ENCODE measurements around the gene ABO. TPM values are rescaled to one million over a fixed set of nuclear protein-coding genes. Genes with fewer than 3 reads are reported as not detected.
"Not testable (repeated sequence)": the region's sequence is repeated elsewhere in the genome, so short reads cannot be mapped to it uniquely, and the experiment has no call there.

Gene ABO
- total RNA-seq, 1 donor from 2014 or later = 0.58 TPM

DNA sequence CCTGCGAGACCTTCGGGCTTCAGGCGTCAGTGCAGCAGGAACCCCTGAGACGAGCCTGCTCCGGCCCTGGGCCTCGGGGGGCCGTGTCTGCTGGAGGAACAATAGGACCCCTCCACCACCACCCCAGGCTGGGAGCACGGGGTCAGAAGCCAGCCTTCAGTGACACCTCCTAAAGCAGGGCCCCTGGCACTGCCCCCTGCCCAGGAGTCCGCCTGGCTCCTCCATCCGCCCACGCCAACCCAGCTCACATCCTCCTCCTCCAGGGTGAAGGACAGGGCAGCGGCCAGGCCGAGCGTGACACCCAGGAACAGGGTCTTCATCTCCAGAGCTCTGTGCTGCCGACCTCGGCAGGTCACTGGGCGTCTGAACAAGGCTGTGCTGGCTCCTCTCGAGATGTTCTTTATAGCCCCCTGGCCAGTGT, 66.1 kb downstream of the ABO start, which contains the start of gene OBP2B:
Gene OBP2B, minus strand, starts transcription at position 371 of the 421 bp plus-strand sequence. Its CDS starts 51 bp downstream, at position 320.
- intact Hi-C loops (cut with micrococcal nuclease); DNase-seq; H3K4me1 Mint-ChIP-seq; H3K27me3 Mint-ChIP-seq; H3K36me3 Mint-ChIP-seq (ENCODE audit: low read depth); H3K27ac Mint-ChIP-seq; H3K9me3 Mint-ChIP-seq; H3K4me3 Mint-ChIP-seq: not testable (repeated sequence)

DNA sequence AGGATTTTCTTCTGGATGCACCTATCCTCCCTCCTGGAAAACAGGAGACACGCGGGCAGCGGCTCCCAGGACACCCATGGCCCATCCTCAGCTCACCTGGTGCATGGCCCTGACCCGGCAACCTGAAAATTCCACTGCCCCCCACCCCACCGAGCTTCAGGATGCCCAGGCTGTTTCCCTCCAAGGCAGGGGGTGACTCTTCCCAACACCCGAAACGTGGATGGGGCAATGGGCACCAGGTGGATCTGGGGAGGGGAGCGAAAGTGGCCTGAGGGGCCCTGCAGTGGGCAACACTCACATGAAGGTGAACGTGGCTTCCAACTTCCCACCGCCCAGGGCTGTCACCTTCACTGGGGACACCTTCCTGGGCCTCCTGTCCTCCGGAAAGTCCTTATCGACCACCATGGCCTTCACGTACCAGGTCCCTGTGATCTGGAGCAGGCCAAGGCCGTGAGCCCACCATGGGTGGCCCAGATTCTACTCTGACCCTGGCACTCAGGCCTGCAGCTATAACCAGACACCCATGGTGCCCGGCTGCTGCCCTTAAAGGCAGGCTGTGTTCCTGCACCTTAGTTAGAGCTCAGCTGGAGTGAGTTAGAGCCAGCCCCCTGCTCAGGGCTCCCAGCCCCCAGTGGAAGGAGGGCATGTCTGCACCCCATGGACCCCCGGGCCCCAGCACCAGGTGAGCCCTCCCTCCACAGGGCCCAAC, 66.7 kb downstream of the ABO start:
- H3K36me3 Mint-ChIP-seq (ENCODE audit: low read depth); intact Hi-C loops (cut with micrococcal nuclease); H3K27ac Mint-ChIP-seq; H3K9me3 Mint-ChIP-seq; DNase-seq; H3K27me3 Mint-ChIP-seq; H3K4me3 Mint-ChIP-seq; H3K4me1 Mint-ChIP-seq: not testable (repeated sequence)

DNA sequence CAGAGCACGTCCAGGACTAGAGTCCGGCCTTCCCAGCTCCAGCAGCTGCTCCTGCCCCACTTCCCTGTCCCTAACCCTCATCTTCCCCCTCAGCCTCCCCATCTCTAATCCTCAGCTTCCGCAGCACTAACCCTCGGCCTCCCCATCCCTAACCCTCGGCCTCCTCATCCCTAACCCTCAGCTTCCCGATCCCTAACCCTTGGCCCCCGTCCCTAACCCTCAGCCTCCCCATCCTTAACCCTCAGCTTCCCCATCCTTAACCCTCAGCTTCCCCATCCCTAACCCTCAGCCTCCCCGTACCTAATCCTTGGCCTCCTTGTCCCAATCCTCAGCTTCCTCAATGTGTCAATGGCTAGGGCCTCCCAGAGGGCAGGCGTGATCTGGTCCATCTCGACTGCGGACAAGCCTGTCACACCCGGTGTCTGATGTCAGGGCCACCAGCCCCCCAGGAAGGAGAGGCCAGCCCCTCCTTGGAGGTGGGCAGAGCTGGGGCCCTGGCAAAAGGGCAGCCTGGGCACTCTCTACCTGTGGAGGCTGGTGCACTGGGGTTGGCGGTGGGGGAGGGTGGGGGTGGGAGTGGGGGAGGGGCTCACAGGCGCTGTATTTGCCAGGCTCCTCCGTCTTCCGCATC, 67.3 kb downstream of the ABO start:
- Mint-ChIP-seq H3K27ac (no peak overlapping the region), H3K4me3 (no peak overlapping the region), H3K4me1 (no peaks in the 10 kb centered on the region), H3K9me3 (no peaks in the 10 kb centered on the region), H3K36me3 (ENCODE audit: low read depth) (no peaks in the 10 kb centered on the region), H3K27me3 (peaks cover 5% of the 10 kb centered on the region)
- intact Hi-C loops (cut with micrococcal nuclease) = no loop called here
- DNase-seq = no peak

DNA sequence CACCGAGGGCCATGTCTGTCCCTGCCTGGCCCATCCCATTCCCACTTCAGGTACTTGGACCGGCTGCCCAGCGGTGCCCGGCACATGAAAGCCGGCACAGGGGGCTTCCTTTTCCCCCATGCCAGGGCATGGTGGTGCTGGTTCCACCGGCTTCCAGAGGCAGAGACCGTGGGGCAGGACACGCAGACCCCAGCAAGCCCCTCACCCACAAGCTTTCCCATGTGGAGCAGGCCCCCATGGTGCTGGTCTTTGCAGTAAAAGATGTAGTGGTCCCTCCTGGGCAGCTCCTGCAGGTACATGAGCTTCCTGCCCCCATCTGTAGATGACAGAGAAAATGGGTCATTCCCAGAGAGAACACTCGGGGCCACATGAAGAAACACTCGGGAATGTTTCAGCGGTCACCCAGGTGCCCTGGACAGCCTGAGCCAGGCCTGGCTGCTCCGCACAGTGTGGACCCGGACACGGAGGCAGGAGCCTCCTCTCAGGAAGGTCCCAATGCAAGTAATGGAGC, 67.9 kb downstream of the ABO start:
- intact Hi-C loops (cut with micrococcal nuclease) = no loop called here
- H3K27me3 Mint-ChIP-seq = peaks cover 3% of the 10 kb centered on the region
- H3K36me3 Mint-ChIP-seq (ENCODE audit: low read depth) = no peaks in the 10 kb centered on the region
- no peak for DNase-seq
- no peaks in the 10 kb centered on the region for H3K9me3 Mint-ChIP-seq
- H3K4me3 Mint-ChIP-seq = no peak overlapping the region
- no peak overlapping the region for H3K27ac Mint-ChIP-seq
- no peaks in the 10 kb centered on the region for H3K4me1 Mint-ChIP-seq

DNA sequence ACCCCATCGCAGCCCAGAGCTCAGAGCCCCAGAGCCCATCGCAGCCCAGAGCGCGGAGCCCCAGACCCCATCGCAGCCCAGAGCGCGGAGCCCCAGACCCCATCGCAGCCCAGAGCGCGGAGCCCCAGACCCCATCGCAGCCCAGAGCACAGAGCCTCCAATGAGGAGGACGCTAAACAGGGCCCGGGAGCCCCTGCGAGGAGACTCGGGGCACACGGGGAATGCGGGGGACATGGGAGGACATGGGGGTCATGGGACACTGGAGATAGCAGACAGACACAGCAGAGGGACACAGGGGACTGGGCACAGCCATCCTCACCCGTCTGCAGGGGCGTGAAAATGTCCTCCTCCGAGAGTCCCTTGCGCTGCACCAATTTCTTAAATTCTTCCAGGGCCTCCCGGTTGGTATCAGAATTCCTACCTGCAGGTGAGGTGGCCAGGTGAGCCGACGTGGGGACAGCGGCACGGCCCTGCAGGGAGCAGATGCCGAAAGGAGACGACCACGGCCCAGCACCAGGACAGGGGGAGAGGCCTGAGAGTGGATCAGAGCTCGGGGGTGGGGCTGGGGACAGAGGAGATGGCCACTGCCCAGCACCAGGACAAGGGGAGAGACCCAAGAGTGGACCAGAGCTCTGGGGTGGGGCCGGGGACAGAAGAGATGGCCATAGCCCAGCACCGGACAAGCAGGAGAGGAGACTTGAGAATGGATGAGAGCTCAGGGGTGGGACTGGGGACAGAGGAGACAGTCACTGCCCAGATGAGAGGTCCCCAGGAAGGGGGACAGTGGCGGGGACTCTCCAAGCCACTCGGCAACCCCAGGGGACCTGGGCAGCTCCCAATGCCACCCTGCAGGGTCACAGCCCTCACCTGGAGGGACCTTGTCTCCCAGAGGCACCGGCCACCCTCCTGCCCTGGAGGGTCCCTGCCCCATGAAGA, 68.7 kb downstream of the ABO start:
- H3K36me3 Mint-ChIP-seq (ENCODE audit: low read depth) = no peaks in the 10 kb centered on the region
- no peak overlapping the region for H3K4me3 Mint-ChIP-seq
- no peaks in the 10 kb centered on the region for H3K4me1 Mint-ChIP-seq
- H3K27me3 Mint-ChIP-seq = peaks cover 2% of the 10 kb centered on the region
- no peak overlapping the region for H3K27ac Mint-ChIP-seq
- intact Hi-C loops (cut with micrococcal nuclease) = no loop called here
- no peaks in the 10 kb centered on the region for H3K9me3 Mint-ChIP-seq
- no peak for DNase-seq

DNA sequence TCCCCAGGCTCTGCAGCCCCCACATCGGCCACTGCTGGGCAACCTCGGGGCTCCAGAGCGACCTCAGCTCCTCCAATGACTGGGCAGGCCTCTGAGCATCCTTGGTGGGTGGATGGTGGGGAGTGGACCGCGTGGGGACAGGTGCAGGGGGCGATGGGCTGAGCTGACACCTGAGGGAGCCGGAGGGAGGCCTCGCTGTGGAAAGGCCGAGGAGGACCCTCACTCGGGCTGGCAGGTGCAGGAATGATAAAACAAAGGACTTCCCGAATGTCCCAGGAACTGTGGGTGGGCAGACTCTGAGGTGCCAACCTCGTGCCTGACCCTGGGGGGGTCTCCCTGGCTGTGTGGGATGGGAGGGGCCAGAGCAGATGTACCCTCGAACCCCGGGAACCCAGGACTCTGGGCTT, 69.5 kb downstream of the ABO start:
- H3K4me3 Mint-ChIP-seq; H3K36me3 Mint-ChIP-seq (ENCODE audit: low read depth); H3K27me3 Mint-ChIP-seq; DNase-seq; intact Hi-C loops (cut with micrococcal nuclease); H3K9me3 Mint-ChIP-seq; H3K27ac Mint-ChIP-seq; H3K4me1 Mint-ChIP-seq: not testable (repeated sequence)

Other genes with a start within 250 kb of the ABO start
- 85.4 and 92.3 TPM in 2 replicates for gene GTF3C5, start 244.2 kb downstream of the ABO start, total RNA-seq
- gene CEL, start 213.2 kb downstream of the ABO start, total RNA-seq = 1.8 and 2.0 TPM in 2 replicates
- 93.0 and 96.7 TPM in 2 replicates for gene RALGDS, start 154.0 kb downstream of the ABO start, total RNA-seq
- 6.8 and 8.2 TPM in 2 replicates for gene GBGT1, start 111.3 kb downstream of the ABO start, total RNA-seq
- not detected in 2 replicates for gene OBP2B, start 66.0 kb downstream of the ABO start, total RNA-seq
- 27.4 and 28.8 TPM in 2 replicates for gene SURF6, start 61.0 kb upstream of the ABO start, total RNA-seq
- 39.5 and 45.0 TPM in 2 replicates for gene MED22, start 72.9 kb upstream of the ABO start, total RNA-seq
- 2,650 and 2,658 TPM in 2 replicates for gene RPL7A, start 73.0 kb upstream of the ABO start, total RNA-seq
- 29.8 and 33.2 TPM in 2 replicates for gene SURF1, start 81.3 kb upstream of the ABO start, total RNA-seq
- gene SURF2, start 81.3 kb upstream of the ABO start, total RNA-seq = 28.5 and 29.3 TPM in 2 replicates
- 235 and 240 TPM in 2 replicates for gene SURF4, start 100.9 kb upstream of the ABO start, total RNA-seq
- 0.16 and 0.33 TPM in 2 replicates for gene STKLD1, start 101.2 kb upstream of the ABO start, total RNA-seq
- gene REXO4, start 142.8 kb upstream of the ABO start, total RNA-seq = 39.9 and 42.3 TPM in 2 replicates
- 1.3 and 1.5 TPM in 2 replicates for gene ADAMTS13, start 147.2 kb upstream of the ABO start, total RNA-seq
- gene CACFD1, start 184.8 kb upstream of the ABO start, total RNA-seq = 0.40 and 0.70 TPM in 2 replicates
- 3.2 and 4.0 TPM in 2 replicates for gene SLC2A6, start 203.9 kb upstream of the ABO start, total RNA-seq
- gene MYMK, start 249.8 kb upstream of the ABO start, total RNA-seq = not detected in 2 replicates

Data from activated CD4-positive, alpha-beta T cell treated with anti-CD3 and anti-CD28 coated beads, Interleukin-2, amount 10 ng/mL, durations not matched to agents 24 days and 14 days (primary cell).